Measurements from ENCODE around the gene CLDN1. TPM values are rescaled to one million over a fixed set of nuclear protein-coding genes. Genes with fewer than 3 reads are reported as not detected.
A peak's percentile ranks its signal among the peaks of the same experiment; 100 is the strongest.

CLDN1 gene
- total RNA-seq, 8 experiments from 2014 or later: 0.14 to 32.0 (median 1.1) TPM; not detected in 1

DNA sequence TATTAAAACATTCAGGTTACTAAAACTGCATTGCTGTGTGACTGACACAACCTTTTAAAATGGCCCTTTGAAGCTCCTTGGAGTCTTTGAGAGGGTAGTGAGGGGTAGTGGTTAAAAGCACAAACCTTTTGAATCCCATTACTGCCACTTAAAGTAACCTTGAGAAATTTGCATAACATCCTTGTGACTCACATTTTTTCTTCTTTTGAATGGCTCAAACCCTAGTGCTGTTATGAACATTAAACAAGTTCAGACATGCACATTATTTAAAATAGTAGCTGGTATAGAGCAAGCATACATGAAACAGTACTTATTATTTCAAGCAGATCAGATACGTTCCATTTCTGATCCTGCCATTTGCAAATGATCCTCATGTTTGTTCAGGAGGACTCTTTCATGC is 3.7 kb upstream of the CLDN1 start:
- WGBS, 10 experiments: 13 to 100% (median 66%) methylated on average over 1 of the region's 1 CpG; no CpG with 5 or more reads in 4 of the 10 experiments
- H3K4me1 ChIP-seq (replicated peaks in 1 of 2): peaks cover 0 to 8% of the 10 kb centered on the region in 2 donors
- H3K27ac ChIP-seq: no peak overlapping the region
- ATAC-seq (replicated peaks in 6 of 8): peak in 3 of 8 experiments; percentile 18 to 52 (median 38)
- H3K4me3 ChIP-seq: no peak overlapping the region
- in situ Hi-C loops (cut with MboI; ENCODE audit: low pct_unique_long_range_greater_than_20kb in 2 of 9, low sequenced_read_pairs in 9 of 9, unreplicated experiment in 9 of 9): loop anchor here in 1 of 9 experiments (10.0 kb wide), 1 partner anchor 361 kb away; no protein-coding TSS in a partner anchor

DNA sequence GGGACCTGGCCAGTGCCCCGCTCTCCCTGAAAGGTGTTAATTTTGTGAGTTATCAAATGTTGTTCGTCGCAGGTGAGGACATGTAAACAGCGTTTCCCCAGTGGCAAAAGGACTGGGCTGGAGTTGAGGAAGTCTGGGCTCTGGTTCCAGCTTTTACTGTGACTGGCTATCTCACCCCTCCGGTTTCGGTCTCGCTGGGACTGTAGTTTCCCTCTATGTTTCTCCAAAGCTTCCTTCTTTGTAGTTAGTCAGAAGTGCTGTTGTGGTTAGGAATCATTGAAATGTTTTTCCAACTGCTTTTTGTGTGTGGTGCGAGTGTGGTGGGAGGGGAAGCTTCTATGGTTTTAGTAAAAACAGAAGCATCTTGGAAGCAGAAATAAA is 990 bp upstream of the CLDN1 start:
- WGBS, 10 experiments: 80 to 100% (median 90%) methylated on average over 1 to 7 of the region's 8 CpGs; no CpG with 5 or more reads in 3 of the 10 experiments
- no peak for ATAC-seq (replicated peaks in 6 of 8)
- Histone ChIP-seq H3K4me3 (no peak overlapping the region), H3K27ac (no peak overlapping the region), H3K4me1 (replicated peaks in 1 of 2) (peaks cover 0 to 8% of the 10 kb centered on the region in 2 donors)
- in situ Hi-C loops (cut with MboI; ENCODE audit: low pct_unique_long_range_greater_than_20kb in 2 of 9, low sequenced_read_pairs in 9 of 9, unreplicated experiment in 9 of 9): loop anchor here in 1 of 9 experiments (10.0 kb wide), 1 partner anchor 358 kb away; no protein-coding TSS in a partner anchor

DNA sequence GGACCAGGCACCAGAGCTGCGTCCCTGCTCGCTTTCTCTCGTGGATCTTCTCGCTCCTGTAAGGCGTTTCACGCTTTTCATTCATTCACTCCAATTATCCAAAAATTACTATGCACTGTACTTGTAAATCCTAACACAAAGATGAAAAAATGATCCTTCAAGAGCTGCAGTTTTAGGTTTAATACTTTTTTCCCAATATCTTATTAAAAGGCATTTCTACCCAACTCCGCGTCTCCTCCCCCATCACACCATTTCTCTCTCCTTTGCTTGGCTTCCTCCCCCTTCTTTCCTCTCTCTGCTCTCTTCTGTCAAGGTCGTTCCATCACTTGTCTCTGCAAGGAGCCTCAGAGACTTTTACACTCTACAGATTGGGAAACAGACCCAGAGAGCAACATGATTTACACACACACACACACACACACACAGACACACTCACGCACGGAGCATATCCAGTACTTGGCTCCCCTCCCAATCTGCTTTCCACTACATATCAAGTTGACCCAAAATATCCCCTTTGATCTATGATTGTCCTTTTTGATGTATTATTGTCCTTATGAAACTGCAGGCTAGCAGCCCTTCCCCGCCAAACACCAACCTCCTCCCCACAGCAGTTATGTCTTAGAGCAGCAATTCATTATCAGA is 479 bp upstream of the CLDN1 start:
- peaks cover 0 to 8% of the 10 kb centered on the region in 2 donors for H3K4me1 ChIP-seq (replicated peaks in 1 of 2)
- peak overlapping the region; percentile 58 to 69 (median 62) for H3K4me3 ChIP-seq
- WGBS, 10 experiments: 0 to 40% (median 13%) methylated on average over 1 to 11 of the region's 12 CpGs; no CpG with 5 or more reads in 1 of the 10 experiments
- no peak overlapping the region for H3K27ac ChIP-seq
- in situ Hi-C loops (cut with MboI; ENCODE audit: low pct_unique_long_range_greater_than_20kb in 2 of 9, low sequenced_read_pairs in 9 of 9, unreplicated experiment in 9 of 9): loop anchor here in 1 of 9 experiments (10.0 kb wide), 1 partner anchor 358 kb away; no protein-coding TSS in a partner anchor
- ATAC-seq (replicated peaks in 6 of 8): no peak

DNA sequence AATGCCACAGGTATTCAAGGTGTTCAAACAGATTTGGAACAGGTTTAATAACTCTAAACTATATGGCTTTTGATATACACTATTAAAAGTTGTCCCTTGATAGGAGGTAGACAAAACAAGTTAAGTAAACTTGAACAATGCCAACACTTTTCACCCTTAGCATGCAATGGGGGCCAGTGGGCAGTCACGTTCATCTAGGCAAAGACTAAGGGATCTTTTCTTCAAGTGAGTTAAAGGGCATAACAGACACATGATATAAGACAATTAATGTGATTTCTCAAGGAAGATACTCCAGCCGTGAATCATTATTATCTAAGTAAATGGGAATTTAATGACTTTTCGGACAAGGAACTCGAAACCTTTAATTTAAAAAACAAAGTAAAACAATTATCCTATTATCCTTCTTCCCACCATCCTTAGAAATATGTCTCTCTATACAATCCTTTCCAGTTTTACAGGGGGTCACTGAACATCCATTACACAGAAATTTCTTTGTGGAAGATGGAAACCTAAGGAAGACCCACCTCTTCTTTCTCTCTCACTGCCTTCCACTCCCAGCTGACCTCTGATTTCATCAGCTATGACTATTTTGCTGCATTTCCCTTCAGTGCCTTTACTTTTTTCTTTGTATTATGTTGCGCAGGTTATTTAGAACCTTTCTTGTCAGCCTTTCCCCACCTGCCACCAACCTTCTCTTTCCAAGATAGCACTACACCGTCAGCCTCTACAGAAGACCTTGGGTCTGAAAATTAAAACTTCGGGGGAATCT is 1.5 kb downstream of the CLDN1 start:
- 54 to 92% (median 82%) methylated on average over 3 to 7 of the region's 7 CpGs; no CpG with 5 or more reads in 1 of the 10 experiments for WGBS, 10 experiments
- peaks cover 0 to 4% of the 10 kb centered on the region in 2 donors for H3K4me1 ChIP-seq (replicated peaks in 1 of 2)
- no peak overlapping the region for H3K27ac ChIP-seq
- peak overlapping the region in 2 of 5 donors; percentile 17 to 63 for H3K4me3 ChIP-seq
- no peak for ATAC-seq (replicated peaks in 6 of 8)
- in situ Hi-C loops (cut with MboI; ENCODE audit: low pct_unique_long_range_greater_than_20kb in 2 of 9, low sequenced_read_pairs in 9 of 9, unreplicated experiment in 9 of 9): loop anchor here in 1 of 9 experiments (10.0 kb wide), 1 partner anchor 356 kb away; no protein-coding TSS in a partner anchor

DNA sequence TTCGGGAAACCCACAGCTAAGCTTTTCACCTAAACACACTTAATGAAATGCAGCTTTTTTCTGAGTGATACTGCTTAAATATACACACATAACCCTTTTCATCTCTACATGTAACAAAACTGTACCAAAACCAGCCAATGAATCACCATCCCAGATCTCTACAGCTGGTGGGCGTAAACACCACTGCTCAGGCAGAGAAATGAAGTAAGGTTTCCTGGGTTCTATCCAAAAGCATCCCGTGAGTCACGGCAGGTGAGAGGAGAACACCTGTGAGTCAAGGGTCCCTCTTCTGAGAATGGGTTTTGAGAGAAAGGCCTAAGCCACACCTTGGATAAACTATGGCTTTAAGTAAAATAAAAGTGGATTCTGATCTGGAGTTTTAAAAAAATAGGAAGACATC is 2.6 kb downstream of the CLDN1 start:
- WGBS, 10 experiments: 0 to 100% (median 83%) methylated on average over 1 to 4 of the region's 4 CpGs; no CpG with 5 or more reads in 3 of the 10 experiments
- Histone ChIP-seq H3K4me1 (replicated peaks in 1 of 2) (peaks cover 0 to 2% of the 10 kb centered on the region in 2 donors), H3K4me3 (peak overlapping the region in 1 of 5 donors; percentile 63), H3K27ac (no peak overlapping the region)
- in situ Hi-C loops (cut with MboI; ENCODE audit: low pct_unique_long_range_greater_than_20kb in 2 of 9, low sequenced_read_pairs in 9 of 9, unreplicated experiment in 9 of 9): loop anchor here in 1 of 9 experiments (10.0 kb wide), 2 partner anchors 95 to 355 kb away; no protein-coding TSS in a partner anchor
- ATAC-seq (replicated peaks in 6 of 8): no peak

DNA sequence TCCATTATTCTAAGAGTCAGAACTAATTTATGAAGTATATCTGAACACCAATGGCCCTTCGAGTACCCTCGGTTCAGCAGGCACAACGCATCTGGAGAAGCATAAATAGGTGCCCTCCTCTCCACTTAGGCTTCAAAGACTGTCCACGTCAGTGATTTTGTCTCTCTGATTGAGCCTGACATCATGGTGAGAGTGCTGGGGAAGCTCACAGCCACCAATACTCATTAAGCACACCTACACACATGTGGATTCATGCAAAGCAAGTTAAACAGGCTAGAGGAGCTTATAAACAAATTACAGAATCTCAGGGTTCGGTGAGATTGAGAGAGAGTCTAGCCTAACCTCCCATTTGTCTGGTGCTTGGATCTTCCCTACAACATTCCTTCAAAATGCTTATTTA is 3.6 kb downstream of the CLDN1 start:
- no peak for ATAC-seq (replicated peaks in 6 of 8)
- in situ Hi-C loops (cut with MboI; ENCODE audit: low pct_unique_long_range_greater_than_20kb in 2 of 9, low sequenced_read_pairs in 9 of 9, unreplicated experiment in 9 of 9): loop anchor here in 1 of 9 experiments (10.0 kb wide), 1 partner anchor 94 kb away; no protein-coding TSS in a partner anchor
- Histone ChIP-seq H3K27ac (no peak overlapping the region), H3K4me1 (replicated peaks in 1 of 2) (peaks cover 0 to 2% of the 10 kb centered on the region in 2 donors), H3K4me3 (no peak overlapping the region)
- 23 to 100% (median 78%) methylated on average over 3 to 4 of the region's 5 CpGs; no CpG with 5 or more reads in 4 of the 10 experiments for WGBS, 10 experiments

DNA sequence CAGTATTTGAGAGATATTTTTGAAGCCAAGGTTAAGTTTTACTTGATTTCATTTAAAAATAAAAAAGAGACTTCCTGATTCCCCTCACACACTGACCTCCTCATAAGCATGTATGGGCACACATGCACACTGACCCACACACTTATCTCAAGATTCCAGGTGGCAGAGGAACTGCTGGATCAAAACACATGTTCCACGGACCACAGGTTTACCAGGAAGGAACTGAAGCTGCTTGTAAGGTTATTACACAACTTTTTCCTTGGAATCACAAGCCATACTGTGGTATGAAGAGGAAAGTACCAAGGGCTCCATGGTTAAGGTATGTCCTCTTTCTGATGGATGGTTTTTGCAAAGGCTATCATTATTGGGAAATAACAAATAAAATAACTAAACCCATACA is 7.5 kb downstream of the CLDN1 start:
- ATAC-seq (replicated peaks in 6 of 8): no peak
- Histone ChIP-seq H3K27ac (no peak overlapping the region), H3K4me3 (no peak overlapping the region), H3K4me1 (replicated peaks in 1 of 2) (no peaks in the 10 kb centered on the region)
- 0 to 100% (median 88%) methylated on average over 1 of the region's 1 CpG; no CpG with 5 or more reads in 3 of the 10 experiments for WGBS, 10 experiments
- in situ Hi-C loops (cut with MboI; ENCODE audit: low pct_unique_long_range_greater_than_20kb in 2 of 9, low sequenced_read_pairs in 9 of 9, unreplicated experiment in 9 of 9): loop anchor here in 1 of 9 experiments (10.0 kb wide), 1 partner anchor 90 kb away; no protein-coding TSS in a partner anchor

DNA sequence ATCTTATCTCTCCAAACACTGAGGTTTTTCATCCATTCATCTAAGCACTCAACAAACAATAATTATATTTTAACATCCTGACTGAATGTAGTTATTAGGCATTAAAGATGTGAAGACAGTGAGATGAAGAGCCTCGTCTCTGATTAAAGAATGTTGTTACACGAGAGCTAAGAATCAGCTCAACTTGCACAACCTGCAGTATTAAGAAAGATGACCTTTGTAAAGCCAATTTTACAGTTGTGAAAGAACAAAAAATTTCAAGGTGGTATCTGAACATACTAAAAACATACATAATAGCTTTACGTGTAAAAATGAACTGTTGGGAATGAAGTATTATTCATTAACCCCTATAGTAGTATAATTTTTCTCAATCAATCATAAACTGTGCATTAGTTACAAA is 12.8 kb downstream of the CLDN1 start:
- no peak for ATAC-seq (replicated peaks in 6 of 8)
- in situ Hi-C loops (cut with MboI; ENCODE audit: low pct_unique_long_range_greater_than_20kb in 2 of 9, low sequenced_read_pairs in 9 of 9, unreplicated experiment in 9 of 9): no loop called here
- 11 to 100% (median 68%) methylated on average over 1 to 3 of the region's 3 CpGs for WGBS, 10 experiments
- no peak overlapping the region for H3K27ac ChIP-seq
- no peak overlapping the region for H3K4me3 ChIP-seq
- H3K4me1 ChIP-seq (replicated peaks in 1 of 2): no peaks in the 10 kb centered on the region

DNA sequence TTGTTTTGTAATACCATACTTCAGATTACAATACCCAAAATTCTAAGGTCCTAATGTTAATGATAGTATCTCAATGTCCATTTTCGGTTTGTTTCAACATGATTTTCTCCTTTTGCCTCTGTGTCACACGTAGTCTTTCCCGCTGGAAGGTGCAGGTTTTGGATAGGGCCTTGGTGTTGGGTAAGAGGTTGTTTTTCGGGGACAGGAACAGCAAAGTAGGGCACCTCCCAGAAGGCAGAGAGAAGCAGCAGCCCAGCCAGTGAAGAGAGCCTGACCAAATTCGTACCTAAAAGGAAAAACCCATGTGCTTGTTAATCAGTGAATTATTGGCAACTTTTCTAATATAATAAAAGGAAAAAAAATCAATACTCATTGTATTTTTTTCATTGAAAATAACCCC is 14.1 kb downstream of the CLDN1 start:
- no peak for ATAC-seq (replicated peaks in 6 of 8)
- WGBS, 10 experiments: 0 to 100% (median 88%) methylated on average over 1 to 5 of the region's 5 CpGs; no CpG with 5 or more reads in 1 of the 10 experiments
- Histone ChIP-seq H3K4me1 (replicated peaks in 1 of 2) (no peaks in the 10 kb centered on the region), H3K4me3 (no peak overlapping the region), H3K27ac (no peak overlapping the region)
- in situ Hi-C loops (cut with MboI; ENCODE audit: low pct_unique_long_range_greater_than_20kb in 2 of 9, low sequenced_read_pairs in 9 of 9, unreplicated experiment in 9 of 9): no loop called here

DNA sequence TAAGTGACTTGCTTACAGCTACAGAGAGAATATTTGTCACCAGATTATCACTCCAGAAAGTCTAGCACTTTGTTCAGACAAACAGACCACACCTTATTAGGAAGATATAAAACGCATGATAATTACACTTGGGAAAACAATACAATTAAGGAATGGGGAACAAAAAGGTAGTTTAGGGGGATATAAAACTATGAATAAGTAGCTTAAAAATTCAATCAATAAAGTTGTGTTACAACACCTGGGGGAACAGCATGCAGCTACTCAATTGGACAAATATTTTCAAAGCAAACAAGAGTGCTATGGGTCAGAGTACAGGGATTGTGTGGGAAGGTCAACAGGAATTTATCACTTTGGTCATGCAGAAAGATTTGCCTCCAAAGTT is 15.1 kb downstream of the CLDN1 start:
- no peak overlapping the region for H3K4me3 ChIP-seq
- no peaks in the 10 kb centered on the region for H3K4me1 ChIP-seq (replicated peaks in 1 of 2)
- in situ Hi-C loops (cut with MboI; ENCODE audit: low pct_unique_long_range_greater_than_20kb in 2 of 9, low sequenced_read_pairs in 9 of 9, unreplicated experiment in 9 of 9): no loop called here
- no peak overlapping the region for H3K27ac ChIP-seq
- WGBS, 10 experiments: 44 to 100% (median 100%) methylated on average over 1 of the region's 1 CpG; no CpG with 5 or more reads in 2 of the 10 experiments
- peak in 1 of 8 experiments; percentile 15 for ATAC-seq (replicated peaks in 6 of 8)

DNA sequence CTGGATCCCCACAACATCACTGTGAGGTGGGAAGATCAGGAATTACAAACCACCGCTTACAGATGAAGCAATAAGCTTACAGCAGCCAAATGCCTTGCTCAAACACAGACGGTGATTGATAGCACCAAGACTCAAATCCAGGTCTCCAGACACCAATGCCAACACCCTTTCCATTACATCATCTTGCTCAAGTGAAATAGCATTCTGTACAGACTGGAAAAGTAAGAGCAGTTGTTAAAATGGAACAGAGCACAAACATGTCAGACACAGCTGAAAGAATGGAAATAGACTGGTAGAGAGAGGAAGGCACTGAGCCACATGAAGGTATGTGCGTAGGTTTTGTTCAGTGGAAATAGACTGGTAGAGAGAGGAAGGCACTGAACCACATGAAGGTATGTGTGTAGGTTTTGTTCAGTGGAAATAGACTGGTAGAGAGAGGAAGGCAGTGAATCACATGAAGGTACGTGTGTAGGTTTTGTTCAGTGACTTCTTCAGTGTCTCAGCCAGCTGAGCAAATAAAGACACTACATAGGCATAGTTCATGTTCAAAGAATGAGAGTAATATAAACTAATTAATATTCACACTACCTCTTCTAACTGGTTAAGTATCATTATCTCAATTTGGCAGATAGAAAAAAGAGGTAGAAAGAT is 15.6 kb downstream of the CLDN1 start:
- H3K4me1 ChIP-seq (replicated peaks in 1 of 2): no peaks in the 10 kb centered on the region
- H3K27ac ChIP-seq: no peak overlapping the region
- ATAC-seq (replicated peaks in 6 of 8): peak in 5 of 8 experiments; percentile 30 to 81 (median 36)
- H3K4me3 ChIP-seq: no peak overlapping the region
- 20 to 100% (median 79%) methylated on average over 1 to 4 of the region's 4 CpGs; no CpG with 5 or more reads in 2 of the 10 experiments for WGBS, 10 experiments
- in situ Hi-C loops (cut with MboI; ENCODE audit: low pct_unique_long_range_greater_than_20kb in 2 of 9, low sequenced_read_pairs in 9 of 9, unreplicated experiment in 9 of 9): no loop called here

DNA sequence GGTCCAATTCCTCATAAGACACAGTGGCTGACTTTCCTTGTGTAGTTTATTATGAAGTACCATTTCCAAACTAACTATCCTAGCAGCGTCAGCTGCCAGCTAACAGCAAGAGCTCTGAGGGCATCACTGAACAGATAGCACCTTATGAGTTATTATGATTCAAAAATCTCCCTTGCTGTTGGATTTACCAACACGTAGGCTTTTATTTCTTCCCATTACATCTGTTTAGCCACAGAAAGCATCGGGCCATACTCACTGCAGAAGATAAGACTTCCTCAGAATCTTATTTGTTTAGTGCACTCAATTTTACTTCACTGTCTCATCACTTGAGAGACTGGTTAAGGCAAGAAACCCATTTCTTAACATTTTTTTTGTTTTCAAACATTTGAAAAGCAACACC is 16.2 kb downstream of the CLDN1 start:
- Histone ChIP-seq H3K4me3 (no peak overlapping the region), H3K4me1 (replicated peaks in 1 of 2) (no peaks in the 10 kb centered on the region), H3K27ac (no peak overlapping the region)
- 13 to 100% (median 67%) methylated on average over 2 to 3 of the region's 3 CpGs; no CpG with 5 or more reads in 1 of the 10 experiments for WGBS, 10 experiments
- ATAC-seq (replicated peaks in 6 of 8): no peak
- in situ Hi-C loops (cut with MboI; ENCODE audit: low pct_unique_long_range_greater_than_20kb in 2 of 9, low sequenced_read_pairs in 9 of 9, unreplicated experiment in 9 of 9): no loop called here

All from motor neuron (in vitro differentiated cells).